22Rv1 (cell line): Measurements from ENCODE around the gene METTL6.
A peak's percentile ranks its signal among the peaks of the same experiment; 100 is the strongest.

ENCODE experiments used
- CTCF ChIP-seq: fragments of 450-650 bp; IDR thresholded peaks from 2 replicates; pipeline ENCODE4 v1.5.1; 2017; ENCODE audit warnings: mild to moderate bottlenecking
- ZFX ChIP-seq: fragments of 450-650 bp; IDR thresholded peaks from 2 replicates; pipeline ENCODE4 v1.6.1; 2017; ENCODE audit warnings: antibody characterized with exemption, borderline replicate concordance

DNA sequence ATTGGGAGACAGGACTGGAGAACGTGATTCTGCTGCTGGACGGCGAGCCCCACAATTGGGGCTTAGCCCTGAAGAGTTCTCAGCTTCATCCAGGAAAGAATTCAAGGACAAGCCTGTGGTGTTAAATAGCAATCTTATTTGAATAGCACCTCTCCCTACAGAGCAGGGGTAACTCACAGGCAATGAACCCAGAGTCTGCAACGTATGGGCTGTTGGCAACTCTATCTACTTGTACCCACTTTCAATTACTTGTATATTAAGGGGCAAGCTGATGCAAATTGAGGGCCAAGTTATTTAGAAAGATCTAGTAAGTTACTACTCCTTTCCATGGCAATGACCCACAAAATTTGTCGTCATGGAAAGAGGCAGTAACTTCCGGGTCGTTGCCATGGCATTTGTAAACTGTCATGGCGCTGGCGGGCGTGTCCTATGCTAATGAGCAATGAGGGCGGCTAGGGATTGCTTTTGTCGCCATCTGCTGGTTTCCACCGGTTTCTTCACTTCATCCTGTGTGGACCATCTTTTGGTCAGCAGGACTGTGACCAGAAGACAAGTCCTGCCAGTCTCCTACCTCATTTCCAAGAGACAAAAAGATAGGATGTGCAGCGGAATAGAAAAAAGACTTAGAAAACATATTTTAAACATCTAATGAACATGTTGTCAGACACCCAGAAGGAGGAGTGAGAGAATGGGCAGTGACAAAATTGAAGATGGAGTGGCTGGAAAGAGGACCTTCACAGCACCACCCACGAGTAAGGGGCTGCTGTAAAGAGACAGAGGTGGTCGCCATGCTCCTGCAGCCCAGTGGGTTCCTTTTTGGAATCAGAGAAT, 49.2 kb downstream of the METTL6 start:
- TF ChIP-seq CTCF (peak; percentile 93), ZFX (no peak)
